ENCODE results near the gene SYNJ2.

The SYNJ2 gene

DNA sequence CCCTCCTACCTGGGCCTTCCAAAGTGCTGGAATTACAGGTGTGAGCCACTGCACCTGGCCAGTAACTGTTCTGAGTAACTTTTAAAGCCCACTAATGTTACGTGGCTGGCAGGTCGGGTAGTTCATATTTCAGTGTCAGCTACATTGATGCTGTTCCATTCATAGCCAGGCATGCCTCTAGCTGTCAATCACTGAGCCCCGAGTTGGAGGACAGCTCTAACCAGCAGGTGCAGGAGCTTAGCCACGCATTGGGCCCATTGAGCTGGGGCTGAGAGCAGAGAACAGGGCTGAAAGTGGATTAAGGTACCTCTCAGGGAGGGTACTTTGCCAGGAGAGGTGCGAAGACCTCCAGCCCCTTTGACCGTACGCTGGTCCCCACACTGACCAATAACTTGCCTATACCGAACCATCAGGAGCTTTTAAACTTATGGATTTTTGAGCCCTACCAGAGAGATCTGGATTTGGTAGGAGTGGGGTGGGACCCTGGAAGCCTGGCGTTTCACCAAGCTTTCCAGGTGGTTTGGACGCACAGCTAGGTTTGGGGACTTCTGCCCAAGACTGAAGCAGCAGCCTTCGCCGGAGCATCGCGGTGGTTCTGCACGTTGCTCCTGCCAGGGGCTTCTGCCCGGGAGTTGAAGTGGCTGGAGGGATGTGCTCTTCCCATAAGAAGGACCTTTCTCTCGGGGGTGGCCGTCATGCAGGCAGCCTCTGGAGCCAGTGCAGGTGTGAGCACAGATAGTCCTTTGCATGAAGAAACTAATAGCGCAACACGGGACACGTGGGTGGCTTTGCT, 103.8 kb downstream of the SYNJ2 start:
- TF ChIP-seq YY1 (IDR thresholded peaks at IDR 0.05; ENCODE audit: insufficient read depth, insufficient read length) (no peak), ZNF274 (IDR thresholded peaks at IDR 0.05; ENCODE audit: low read depth, low read length) (no peak), SUZ12 (IDR thresholded peaks at IDR 0.05; ENCODE audit: extremely low read depth, insufficient read depth, insufficient read length) (no peak)
- no peak for DNase-seq (ENCODE audit: low read depth, low spot score)
- H3K9me3 ChIP-seq (ENCODE audit: insufficient read depth, low read length), result no peaks in the 10 kb centered on the region
- no peaks in the 10 kb centered on the region for H3K4me1 ChIP-seq (ENCODE audit: insufficient read depth, insufficient read length)
- peaks cover 66% of the 10 kb centered on the region for H3K36me3 ChIP-seq (ENCODE audit: insufficient read depth, insufficient read length, low read length)
- H3K27me3 ChIP-seq (ENCODE audit: insufficient read depth, insufficient read length), result no peaks in the 10 kb centered on the region
- H3K9ac ChIP-seq (ENCODE audit: insufficient read length, low read depth), result no peak overlapping the region
- H3K4me3 ChIP-seq (ENCODE audit: insufficient read length, low read depth), result no peak overlapping the region

GRCh38 chr6:158086054-158086503, 104.4 kb downstream of the SYNJ2 start:
- H3K9me3 ChIP-seq (ENCODE audit: insufficient read depth, low read length), result no peaks in the 10 kb centered on the region
- DNase-seq (ENCODE audit: low read depth, low spot score), result no peak
- TF ChIP-seq YY1 (IDR thresholded peaks at IDR 0.05; ENCODE audit: insufficient read depth, insufficient read length) (no peak), ZNF274 (IDR thresholded peaks at IDR 0.05; ENCODE audit: low read depth, low read length) (no peak), SUZ12 (IDR thresholded peaks at IDR 0.05; ENCODE audit: extremely low read depth, insufficient read depth, insufficient read length) (no peak)
- no peaks in the 10 kb centered on the region for H3K27me3 ChIP-seq (ENCODE audit: insufficient read depth, insufficient read length)
- H3K36me3 ChIP-seq (ENCODE audit: insufficient read depth, insufficient read length, low read length), result peaks cover 60% of the 10 kb centered on the region
- H3K4me3 ChIP-seq (ENCODE audit: insufficient read length, low read depth), result no peak overlapping the region
- no peaks in the 10 kb centered on the region for H3K4me1 ChIP-seq (ENCODE audit: insufficient read depth, insufficient read length)
- H3K9ac ChIP-seq (ENCODE audit: insufficient read length, low read depth), result no peak overlapping the region

DNA sequence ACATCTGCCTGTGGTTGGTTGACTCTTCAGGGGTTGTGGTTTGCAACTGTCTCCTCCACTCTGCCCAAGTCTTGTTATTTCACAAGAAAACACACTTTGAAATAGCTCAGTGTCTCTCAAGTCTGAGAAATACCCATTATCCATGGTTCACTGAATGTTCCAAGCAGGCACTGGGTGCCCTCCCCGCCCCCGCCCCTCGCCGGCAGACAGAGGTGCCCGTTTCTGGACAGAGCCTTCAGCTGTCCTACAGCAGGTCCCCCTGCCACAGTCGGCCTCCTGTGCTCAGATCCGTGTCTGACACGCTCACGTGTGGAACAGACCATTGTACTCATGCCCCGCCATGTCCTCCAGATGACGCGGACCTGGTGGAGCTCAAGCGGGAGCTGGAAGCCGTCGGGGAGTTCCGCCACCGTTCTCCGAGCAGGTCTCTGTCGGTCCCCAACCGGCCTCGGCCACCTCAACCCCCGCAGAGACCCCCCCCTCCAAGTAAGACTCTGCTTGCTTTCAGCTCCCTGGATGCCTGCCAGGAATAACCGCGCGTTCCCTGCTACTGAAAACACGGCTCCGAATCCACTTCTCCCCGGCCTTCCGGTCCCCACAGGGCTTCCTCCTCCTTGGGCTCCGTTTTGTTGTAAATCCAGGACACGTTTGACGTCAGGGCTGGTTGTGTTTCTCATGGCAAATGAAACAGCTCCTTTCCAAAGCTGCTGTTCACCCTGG, 105.0 kb downstream of the SYNJ2 start:
- Histone ChIP-seq H3K9me3 (ENCODE audit: insufficient read depth, low read length) (no peaks in the 10 kb centered on the region), H3K9ac (ENCODE audit: insufficient read length, low read depth) (no peak overlapping the region), H3K36me3 (ENCODE audit: insufficient read depth, insufficient read length, low read length) (peaks cover 56% of the 10 kb centered on the region), H3K4me3 (ENCODE audit: insufficient read length, low read depth) (no peak overlapping the region), H3K4me1 (ENCODE audit: insufficient read depth, insufficient read length) (no peaks in the 10 kb centered on the region), H3K27me3 (ENCODE audit: insufficient read depth, insufficient read length) (no peaks in the 10 kb centered on the region)
- DNase-seq (ENCODE audit: low read depth, low spot score), result no peak
- TF ChIP-seq YY1 (IDR thresholded peaks at IDR 0.05; ENCODE audit: insufficient read depth, insufficient read length), result no peak
- no peak for TF ChIP-seq ZNF274 (IDR thresholded peaks at IDR 0.05; ENCODE audit: low read depth, low read length)
- TF ChIP-seq SUZ12 (IDR thresholded peaks at IDR 0.05; ENCODE audit: extremely low read depth, insufficient read depth, insufficient read length), result no peak

GRCh38 chr6:158087224-158087867, 105.7 kb downstream of the SYNJ2 start:
- H3K4me3 ChIP-seq (ENCODE audit: insufficient read length, low read depth), result no peak overlapping the region
- H3K4me1 ChIP-seq (ENCODE audit: insufficient read depth, insufficient read length), result no peaks in the 10 kb centered on the region
- TF ChIP-seq SUZ12 (IDR thresholded peaks at IDR 0.05; ENCODE audit: extremely low read depth, insufficient read depth, insufficient read length) (no peak), ZNF274 (IDR thresholded peaks at IDR 0.05; ENCODE audit: low read depth, low read length) (no peak), YY1 (IDR thresholded peaks at IDR 0.05; ENCODE audit: insufficient read depth, insufficient read length) (no peak)
- H3K9ac ChIP-seq (ENCODE audit: insufficient read length, low read depth), result no peak overlapping the region
- H3K9me3 ChIP-seq (ENCODE audit: insufficient read depth, low read length), result no peaks in the 10 kb centered on the region
- no peak for DNase-seq (ENCODE audit: low read depth, low spot score)
- no peaks in the 10 kb centered on the region for H3K27me3 ChIP-seq (ENCODE audit: insufficient read depth, insufficient read length)
- H3K36me3 ChIP-seq (ENCODE audit: insufficient read depth, insufficient read length, low read length), result peaks cover 57% of the 10 kb centered on the region

DNA sequence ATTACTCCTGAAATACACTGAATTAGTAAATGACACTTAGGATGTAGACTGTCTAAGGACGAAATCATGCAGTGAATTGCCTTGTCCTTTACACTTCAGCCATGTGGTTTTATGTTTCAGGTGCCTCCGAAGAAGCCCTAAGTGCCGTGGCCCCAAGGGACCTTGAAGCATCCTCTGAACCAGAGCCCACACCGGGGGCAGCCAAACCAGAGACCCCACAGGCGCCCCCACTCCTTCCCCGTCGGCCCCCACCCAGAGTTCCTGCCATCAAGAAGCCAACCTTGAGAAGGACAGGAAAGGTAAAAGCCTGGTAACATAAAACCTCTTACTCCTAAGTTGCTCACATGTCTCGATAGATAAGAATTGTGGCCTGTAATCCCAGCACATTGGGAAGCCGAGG, 111.1 kb downstream of the SYNJ2 start:
- DNase-seq (ENCODE audit: low read depth, low spot score), result no peak
- Histone ChIP-seq H3K9me3 (ENCODE audit: insufficient read depth, low read length) (no peaks in the 10 kb centered on the region), H3K36me3 (ENCODE audit: insufficient read depth, insufficient read length, low read length) (peaks cover 55% of the 10 kb centered on the region), H3K9ac (ENCODE audit: insufficient read length, low read depth) (no peak overlapping the region), H3K4me3 (ENCODE audit: insufficient read length, low read depth) (no peak overlapping the region), H3K27me3 (ENCODE audit: insufficient read depth, insufficient read length) (no peaks in the 10 kb centered on the region), H3K4me1 (ENCODE audit: insufficient read depth, insufficient read length) (no peaks in the 10 kb centered on the region)
- TF ChIP-seq YY1 (IDR thresholded peaks at IDR 0.05; ENCODE audit: insufficient read depth, insufficient read length) (no peak), ZNF274 (IDR thresholded peaks at IDR 0.05; ENCODE audit: low read depth, low read length) (no peak), SUZ12 (IDR thresholded peaks at IDR 0.05; ENCODE audit: extremely low read depth, insufficient read depth, insufficient read length) (no peak)

DNA sequence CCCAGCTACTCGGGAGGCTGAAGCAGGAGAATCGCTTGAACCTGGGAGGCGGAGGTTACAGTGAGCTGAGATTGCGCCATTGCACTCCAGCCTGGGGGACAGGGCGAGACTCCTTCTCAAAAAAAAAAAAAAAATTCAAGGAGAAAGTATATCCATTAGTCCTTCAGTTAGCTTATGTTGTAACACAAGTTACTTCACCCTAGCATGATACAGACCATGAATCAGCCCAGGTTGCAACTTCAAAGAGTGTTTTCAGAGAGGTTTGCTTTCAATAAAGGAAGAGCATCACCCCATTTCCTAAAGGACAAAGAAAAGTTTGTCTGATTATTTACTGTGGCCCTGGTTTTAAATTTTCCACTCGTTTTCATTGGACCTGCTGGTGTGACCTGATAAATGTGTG, 113.4 kb downstream of the SYNJ2 start:
- Histone ChIP-seq H3K36me3 (ENCODE audit: insufficient read depth, insufficient read length, low read length) (peaks cover 44% of the 10 kb centered on the region), H3K4me1 (ENCODE audit: insufficient read depth, insufficient read length) (no peaks in the 10 kb centered on the region), H3K27me3 (ENCODE audit: insufficient read depth, insufficient read length) (no peaks in the 10 kb centered on the region), H3K9ac (ENCODE audit: insufficient read length, low read depth) (no peak overlapping the region), H3K9me3 (ENCODE audit: insufficient read depth, low read length) (no peaks in the 10 kb centered on the region), H3K4me3 (ENCODE audit: insufficient read length, low read depth) (no peak overlapping the region)
- TF ChIP-seq ZNF274 (IDR thresholded peaks at IDR 0.05; ENCODE audit: low read depth, low read length) (no peak), YY1 (IDR thresholded peaks at IDR 0.05; ENCODE audit: insufficient read depth, insufficient read length) (no peak), SUZ12 (IDR thresholded peaks at IDR 0.05; ENCODE audit: extremely low read depth, insufficient read depth, insufficient read length) (no peak)
- no peak for DNase-seq (ENCODE audit: low read depth, low spot score)

DNA sequence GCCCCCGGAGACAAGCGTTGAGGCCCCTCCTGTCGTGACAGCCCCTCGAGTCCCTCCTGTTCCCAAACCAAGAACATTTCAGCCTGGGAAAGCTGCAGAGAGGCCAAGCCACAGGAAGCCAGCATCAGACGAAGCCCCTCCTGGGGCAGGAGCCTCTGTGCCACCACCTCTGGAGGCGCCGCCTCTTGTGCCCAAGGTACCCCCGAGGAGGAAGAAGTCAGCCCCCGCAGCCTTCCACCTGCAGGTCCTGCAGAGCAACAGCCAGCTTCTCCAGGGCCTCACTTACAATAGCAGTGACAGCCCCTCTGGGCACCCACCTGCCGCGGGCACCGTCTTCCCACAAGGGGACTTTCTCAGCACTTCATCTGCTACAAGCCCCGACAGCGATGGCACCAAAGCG, 114.0 kb downstream of the SYNJ2 start:
- Histone ChIP-seq H3K36me3 (ENCODE audit: insufficient read depth, insufficient read length, low read length) (peaks cover 44% of the 10 kb centered on the region), H3K9ac (ENCODE audit: insufficient read length, low read depth) (no peak overlapping the region), H3K9me3 (ENCODE audit: insufficient read depth, low read length) (no peaks in the 10 kb centered on the region), H3K4me3 (ENCODE audit: insufficient read length, low read depth) (no peak overlapping the region), H3K27me3 (ENCODE audit: insufficient read depth, insufficient read length) (no peaks in the 10 kb centered on the region), H3K4me1 (ENCODE audit: insufficient read depth, insufficient read length) (no peaks in the 10 kb centered on the region)
- TF ChIP-seq SUZ12 (IDR thresholded peaks at IDR 0.05; ENCODE audit: extremely low read depth, insufficient read depth, insufficient read length), result no peak
- TF ChIP-seq ZNF274 (IDR thresholded peaks at IDR 0.05; ENCODE audit: low read depth, low read length), result no peak
- TF ChIP-seq YY1 (IDR thresholded peaks at IDR 0.05; ENCODE audit: insufficient read depth, insufficient read length), result no peak
- DNase-seq (ENCODE audit: low read depth, low spot score), result no peak

All from NT2/D1 (cell line).